Large intestine (tissue), 3 donors: ENCODE measurements around the gene FCER2. TPM values are rescaled to one million over a fixed set of nuclear protein-coding genes. Genes with fewer than 3 reads are reported as not detected.

Source experiments
- DNase-seq, 2 donors: peaks; one replicate each; pipeline versions ENCODE4 v3.0.0 to v3.0.0-alpha.2; 2013
- H3K27ac ChIP-seq: one replicate; pipeline ENCODE4 v1.5.1; 2013; ENCODE audit warnings: low read length
- H3K27me3 ChIP-seq: 2 replicates; pipeline ENCODE4 v1.6.1; 2013; ENCODE audit warnings: low read length; ENCODE audit not compliant: control insufficient read depth, insufficient read depth
- H3K36me3 ChIP-seq: 2 replicates; pipeline ENCODE4 v1.6.1; 2013; ENCODE audit warnings: low read length; ENCODE audit not compliant: control insufficient read depth, insufficient read depth
- H3K4me1 ChIP-seq: one replicate; pipeline ENCODE4 v1.6.1; 2013; ENCODE audit warnings: low read length; ENCODE audit not compliant: control insufficient read depth, insufficient read depth
- H3K4me3 ChIP-seq: one replicate; pipeline ENCODE4 v1.5.1; 2013; ENCODE audit warnings: low read length
- H3K9me3 ChIP-seq: one replicate; pipeline ENCODE4 v1.6.1; 2013; ENCODE audit warnings: mild to moderate bottlenecking, low read depth, low read length, moderate library complexity; ENCODE audit not compliant: control insufficient read depth
- WGBS: methylation state at CpG from one replicate; pipeline ENCODE4 v1.1.5; 2013; ENCODE audit warnings: low lambda C conversion rate; ENCODE audit not compliant: insufficient coverage; 5-methylcytosine and 5-hydroxymethylcytosine counted together
- polyA plus RNA-seq: library from polyadenylated mRNA; unstranded; fragments of 120-200 nt; gene quantifications from one replicate; pipeline ENCODE4 v1.2.1, GENCODE V29; 2013

The FCER2 gene
- polyA plus RNA-seq, 1 donor = 0.28 TPM

DNA sequence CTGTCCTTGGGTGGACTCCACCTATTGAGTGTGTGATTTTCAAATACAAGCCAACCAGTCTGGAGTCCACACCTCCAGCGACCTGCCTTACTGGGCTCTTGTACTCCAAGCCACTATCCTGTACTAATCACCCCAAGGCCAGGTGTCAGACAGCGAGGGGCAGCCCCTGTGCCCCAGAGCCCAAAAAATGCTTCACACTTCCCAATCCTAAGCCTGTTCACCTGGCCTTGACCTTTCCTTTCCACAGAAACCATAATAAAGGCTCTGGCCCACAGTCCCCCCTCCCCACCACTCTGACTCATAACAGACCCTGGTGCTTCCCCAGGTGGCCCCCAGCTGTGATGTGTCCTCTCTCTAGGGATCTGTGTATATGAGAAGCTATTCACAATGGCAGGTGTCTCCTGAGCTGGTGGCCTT is 41.5 kb upstream of the FCER2 start:
- WGBS = no CpG with 5 or more reads among the region's 2 CpGs
- H3K9me3 ChIP-seq = no peaks in the 10 kb centered on the region
- H3K27me3 ChIP-seq = no peaks in the 10 kb centered on the region
- H3K4me3 ChIP-seq = no peak overlapping the region
- DNase-seq = no peak
- H3K27ac ChIP-seq = no peak overlapping the region
- no peaks in the 10 kb centered on the region for H3K4me1 ChIP-seq
- no peaks in the 10 kb centered on the region for H3K36me3 ChIP-seq

GRCh38 chr19:7742991-7743390 is 41.1 kb upstream of the FCER2 start:
- 100% methylated on average over 1 of the region's 11 CpGs for WGBS
- no peak for DNase-seq

GRCh38 chr19:7742575-7742974 is 40.6 kb upstream of the FCER2 start:
- H3K4me1 ChIP-seq = no peaks in the 10 kb centered on the region
- H3K9me3 ChIP-seq = no peaks in the 10 kb centered on the region
- H3K36me3 ChIP-seq = no peaks in the 10 kb centered on the region
- WGBS = no CpG with 5 or more reads among the region's 2 CpGs
- no peak overlapping the region for H3K4me3 ChIP-seq
- DNase-seq = no peak
- H3K27ac ChIP-seq = no peak overlapping the region
- H3K27me3 ChIP-seq = no peaks in the 10 kb centered on the region

More at GRCh38 chr19:7742991-7743390, 41.1 kb upstream of the FCER2 start:
- H3K36me3 ChIP-seq = no peaks in the 10 kb centered on the region
- no peaks in the 10 kb centered on the region for H3K27me3 ChIP-seq
- no peak overlapping the region for H3K4me3 ChIP-seq
- no peak overlapping the region for H3K27ac ChIP-seq
- H3K9me3 ChIP-seq = no peaks in the 10 kb centered on the region
- no peaks in the 10 kb centered on the region for H3K4me1 ChIP-seq

GRCh38 chr19:7740682-7741054 is 38.7 kb upstream of the FCER2 start:
- WGBS = 87% methylated on average over 4 of the region's 6 CpGs
- no peaks in the 10 kb centered on the region for H3K4me1 ChIP-seq
- H3K36me3 ChIP-seq = no peaks in the 10 kb centered on the region
- DNase-seq = no peak
- no peak overlapping the region for H3K4me3 ChIP-seq
- H3K27ac ChIP-seq = no peak overlapping the region
- peaks cover 3% of the 10 kb centered on the region for H3K27me3 ChIP-seq
- no peaks in the 10 kb centered on the region for H3K9me3 ChIP-seq

- Histone ChIP-seq H3K4me3 (no peak overlapping the region), H3K27ac (no peak overlapping the region), H3K27me3 (peaks cover 3% of the 10 kb centered on the region), H3K9me3 (no peaks in the 10 kb centered on the region), H3K4me1 (no peaks in the 10 kb centered on the region), H3K36me3 (no peaks in the 10 kb centered on the region)
- no peak for DNase-seq
- no CpG with 5 or more reads among the region's 19 CpGs for WGBS
These were observed 38.1 kb upstream of the FCER2 start for GRCh38 chr19:7739801-7740681.

GRCh38 chr19:7739211-7739755 is 37.4 kb upstream of the FCER2 start:
- Histone ChIP-seq H3K9me3 (no peaks in the 10 kb centered on the region), H3K36me3 (no peaks in the 10 kb centered on the region), H3K27ac (no peak overlapping the region), H3K4me3 (no peak overlapping the region), H3K27me3 (peaks cover 5% of the 10 kb centered on the region), H3K4me1 (no peaks in the 10 kb centered on the region)
- no CpG with 5 or more reads among the region's 2 CpGs for WGBS
- DNase-seq = no peak

GRCh38 chr19:7738023-7738422 is 36.1 kb upstream of the FCER2 start:
- H3K4me3 ChIP-seq = no peak overlapping the region
- H3K27ac ChIP-seq = no peak overlapping the region
- H3K36me3 ChIP-seq = no peaks in the 10 kb centered on the region
- H3K27me3 ChIP-seq = peaks cover 5% of the 10 kb centered on the region
- H3K9me3 ChIP-seq = no peaks in the 10 kb centered on the region
- DNase-seq = no peak
- H3K4me1 ChIP-seq = no peaks in the 10 kb centered on the region
- 92% methylated on average over 2 of the region's 7 CpGs for WGBS

GRCh38 chr19:7737215-7737614 is 35.3 kb upstream of the FCER2 start:
- 92% methylated on average over 4 of the region's 11 CpGs for WGBS
- no peak overlapping the region for H3K4me3 ChIP-seq
- H3K27ac ChIP-seq = no peak overlapping the region
- H3K4me1 ChIP-seq = no peaks in the 10 kb centered on the region
- no peaks in the 10 kb centered on the region for H3K9me3 ChIP-seq
- DNase-seq = no peak
- H3K27me3 ChIP-seq = peaks cover 9% of the 10 kb centered on the region
- no peaks in the 10 kb centered on the region for H3K36me3 ChIP-seq

DNA sequence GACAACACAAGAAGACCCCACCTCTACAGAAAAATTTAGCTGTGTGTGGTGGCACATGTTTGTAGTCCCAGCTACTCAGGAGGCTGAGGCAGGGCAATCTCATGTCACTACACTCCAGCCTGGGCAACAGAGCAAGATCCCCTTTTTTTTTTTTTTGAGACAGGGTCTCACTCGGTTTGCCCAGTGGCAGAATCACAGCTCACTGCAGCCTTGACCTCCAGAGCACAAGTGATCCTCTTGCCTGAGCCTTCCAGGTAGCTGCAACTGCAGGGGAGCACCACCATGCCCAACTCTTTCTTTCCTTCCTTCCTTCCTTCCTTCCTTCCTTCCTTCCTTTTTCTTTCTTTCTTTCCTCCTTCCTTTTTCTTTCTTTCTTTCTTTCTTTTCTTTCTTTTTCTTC is 34.2 kb upstream of the FCER2 start:
- no CpG with 5 or more reads among the region's 1 CpG for WGBS
- no peak for DNase-seq

GRCh38 chr19:7734220-7735203 is 32.6 kb upstream of the FCER2 start:
- no CpG with 5 or more reads among the region's 12 CpGs for WGBS
- Histone ChIP-seq H3K4me3 (no peak overlapping the region), H3K4me1 (no peaks in the 10 kb centered on the region), H3K9me3 (peaks cover 6% of the 10 kb centered on the region), H3K27me3 (peaks cover 35% of the 10 kb centered on the region), H3K27ac (no peak overlapping the region), H3K36me3 (no peaks in the 10 kb centered on the region)
- DNase-seq = no peak

More for the DNA sequence above, 34.2 kb upstream of the FCER2 start:
- H3K4me3 ChIP-seq = no peak overlapping the region
- H3K36me3 ChIP-seq = no peaks in the 10 kb centered on the region
- no peak overlapping the region for H3K27ac ChIP-seq
- peaks cover 20% of the 10 kb centered on the region for H3K27me3 ChIP-seq
- H3K9me3 ChIP-seq = peaks cover 2% of the 10 kb centered on the region
- no peaks in the 10 kb centered on the region for H3K4me1 ChIP-seq
